Measurements from ENCODE around the gene KCNH6.

GRCh38 chr17:63519116-63519881, 3.9 kb upstream of the KCNH6 start:
- no peak for TF ChIP-seq CTCF (IDR thresholded peaks at IDR 0.05 in 2 of 3, conservative IDR thresholded peaks at IDR 0.05 in 1 of 3; ENCODE audit: insufficient read depth in 2 of 3, low read depth in 1 of 3, low read length in 3 of 3)
- TF ChIP-seq FOS (IDR thresholded peaks at IDR 0.05; ENCODE audit: extremely low read depth, insufficient read length), result no peak
- TF ChIP-seq ZNF224 (CRISPR knock-in tag; IDR thresholded peaks at IDR 0.05), result no peak
- TF ChIP-seq STAT5B (CRISPR knock-in tag; IDR thresholded peaks at IDR 0.05), result no peak
- TF ChIP-seq PPARD (CRISPR knock-in tag; IDR thresholded peaks at IDR 0.05), result no peak
- TF ChIP-seq MAX (CRISPR knock-in tag; IDR thresholded peaks at IDR 0.05), result no peak
- no peak for TF ChIP-seq EP300 (IDR thresholded peaks at IDR 0.05; ENCODE audit: low read length)
- TF ChIP-seq ELF2 (CRISPR knock-in tag; IDR thresholded peaks at IDR 0.05), result no peak
- TF ChIP-seq ZNF707 (CRISPR knock-in tag; conservative IDR thresholded peaks at IDR 0.05), result no peak
- TF ChIP-seq THRB (CRISPR knock-in tag; conservative IDR thresholded peaks at IDR 0.05), result no peak
- no peak for TF ChIP-seq ZNF75A (CRISPR knock-in tag; IDR thresholded peaks at IDR 0.05)
- TF ChIP-seq MEF2D (tag; conservative IDR thresholded peaks at IDR 0.05; ENCODE audit: low read depth), result no peak
- no peak for TF ChIP-seq ESRRA (IDR thresholded peaks at IDR 0.05; ENCODE audit: borderline replicate concordance, low read depth)
- no peak for TF ChIP-seq MTA3 (IDR thresholded peaks at IDR 0.05; ENCODE audit: borderline replicate concordance)
